Liver (tissue), 9 donors: Measurements from ENCODE around the gene ZDHHC8. TPM values are rescaled to one million over a fixed set of nuclear protein-coding genes. Genes with fewer than 3 reads are reported as not detected.

Source experiments
- DNase-seq: peaks from one replicate; pipeline ENCODE4 v3.0.0-alpha.2; 2017; ENCODE audit warnings: low spot score
- H3K27ac ChIP-seq, 2 donors: one replicate each; pipeline ENCODE4 v1.7.0; 2013; ENCODE audit warnings: inconsistent platforms in 2 of 2, low read length in 2 of 2, control low read depth in 1 of 2, low read depth in 1 of 2, mild to moderate bottlenecking in 1 of 2
- H3K27me3 ChIP-seq, 4 donors: one replicate each; pipeline versions ENCODE4 v1.6.1 to v1.7.0; 2013; ENCODE audit warnings: low read length in 3 of 4, inconsistent platforms in 1 of 4, mild to moderate bottlenecking in 1 of 4, moderate library complexity in 1 of 4; ENCODE audit not compliant: control insufficient read depth in 4 of 4, insufficient read depth in 4 of 4
- H3K36me3 ChIP-seq, 4 donors: one replicate each; pipeline versions ENCODE4 v1.6.1 to v1.7.0; 2013; ENCODE audit warnings: low read length in 3 of 4, mild to moderate bottlenecking in 3 of 4, low read depth in 1 of 4, moderate library complexity in 1 of 4; ENCODE audit not compliant: control insufficient read depth in 4 of 4, insufficient read depth in 3 of 4
- H3K4me1 ChIP-seq, 4 donors: one replicate each; pipeline versions ENCODE4 v1.6.1 to v1.7.0; 2013; ENCODE audit warnings: low read length in 3 of 4, mild to moderate bottlenecking in 3 of 4, moderate library complexity in 1 of 4; ENCODE audit not compliant: control insufficient read depth in 4 of 4, insufficient read depth in 4 of 4
- H3K4me3 ChIP-seq, 3 donors: one replicate each; pipeline versions ENCODE4 v1.6.1 to v1.7.0; 2013; ENCODE audit warnings: low read length in 3 of 3, control low read depth in 1 of 3, low read depth in 1 of 3, mild to moderate bottlenecking in 1 of 3
- H3K9ac ChIP-seq, 2 donors: one replicate each; pipeline ENCODE4 v1.7.0; 2013; ENCODE audit warnings: low read length in 2 of 2, mild to moderate bottlenecking in 2 of 2, moderate library complexity in 2 of 2, control low read depth in 1 of 2, low read depth in 1 of 2
- H3K9me3 ChIP-seq, 4 donors: one replicate each; pipeline versions ENCODE4 v1.6.1 to v1.7.0; 2013; ENCODE audit warnings: low read length in 3 of 4; ENCODE audit not compliant: control insufficient read depth in 4 of 4
- EGR1 ChIP-seq, 2 donors: IDR thresholded peaks; 2 replicates each; pipeline ENCODE4 v1.6.1; 2016 to 2018; ENCODE audit warnings: antibody characterized with exemption in 2 of 2, low read depth in 2 of 2
- FOXA1 ChIP-seq: IDR thresholded peaks from 2 replicates; pipeline ENCODE4 v1.6.1; 2016; ENCODE audit warnings: antibody characterized with exemption
- FOXA2 ChIP-seq: IDR thresholded peaks from 2 replicates; pipeline ENCODE4 v1.6.1; 2016; ENCODE audit warnings: antibody characterized with exemption
- GABPA ChIP-seq, 2 donors: IDR thresholded peaks in 1 of 2; conservative IDR thresholded peaks in 1 of 2; 2 replicates each; pipeline ENCODE4 v1.6.1; 2016; ENCODE audit warnings: antibody characterized with exemption in 2 of 2, mild to moderate bottlenecking in 1 of 2, moderate library complexity in 1 of 2
- HNF4A ChIP-seq, 2 donors: conservative IDR thresholded peaks; 2 replicates each; pipeline ENCODE4 v1.6.1; 2016; ENCODE audit warnings: antibody characterized with exemption in 2 of 2, mild to moderate bottlenecking in 2 of 2
- JUND ChIP-seq, 2 donors: IDR thresholded peaks; 2 replicates each; pipeline ENCODE4 v1.6.1; 2016; ENCODE audit warnings: antibody characterized with exemption in 2 of 2
- MAX ChIP-seq: IDR thresholded peaks from 2 replicates; pipeline ENCODE4 v1.6.1; 2016; ENCODE audit warnings: antibody characterized with exemption
- RAD21 ChIP-seq, 2 donors: IDR thresholded peaks; 2 replicates each; pipeline ENCODE4 v1.6.1; 2016; ENCODE audit warnings: antibody characterized with exemption in 2 of 2, mild to moderate bottlenecking in 2 of 2
- REST ChIP-seq: IDR thresholded peaks from 2 replicates; pipeline ENCODE4 v1.6.1; 2016; ENCODE audit warnings: antibody characterized with exemption, mild to moderate bottlenecking
- RXRA ChIP-seq, 2 donors: IDR thresholded peaks; 2 replicates each; pipeline ENCODE4 v1.6.1; 2017 to 2018; ENCODE audit warnings: antibody characterized with exemption in 2 of 2, mild to moderate bottlenecking in 1 of 2
- SP1 ChIP-seq: IDR thresholded peaks from 2 replicates; pipeline ENCODE4 v1.6.1; 2018; ENCODE audit warnings: antibody characterized with exemption, mild to moderate bottlenecking
- TAF1 ChIP-seq: conservative IDR thresholded peaks from 2 replicates; pipeline ENCODE4 v1.6.1; 2016; ENCODE audit warnings: antibody characterized with exemption, mild to moderate bottlenecking
- YY1 ChIP-seq: IDR thresholded peaks from 2 replicates; pipeline ENCODE4 v1.6.1; 2016; ENCODE audit warnings: antibody characterized with exemption, mild to moderate bottlenecking
- WGBS: extraction: QIAGEN DNeasy Blood & Tissue Kit; methylation state at CpG from one replicate; pipeline ENCODE4 v1.1.7; 2013; 5-methylcytosine and 5-hydroxymethylcytosine counted together
- polyA plus RNA-seq, 2 donors: library from polyadenylated mRNA; stranded (reverse) in 1 of 2; unstranded in 1 of 2; fragments of 200-250 nt in 1 of 2; fragments of >200 nt in 1 of 2; fragmentation: Nextera tagmentation in 1 of 2; extraction: Ambion mirVana in 1 of 2; gene quantifications; one replicate each; pipeline versions ENCODE4 v1.2.1 to v1.2.3, GENCODE V29; 2013 to 2015
- total RNA-seq, 2 donors: library from RNA; depleted of rRNA; stranded (reverse); fragments of >200 nt; gene quantifications; one replicate each; pipeline ENCODE4 v1.2.3, GENCODE V29; 2014
- TF ChIP-seq, protein P1 (sequence below): IDR thresholded peaks from 2 replicates; pipeline ENCODE4 v1.6.1; 2016; ENCODE audit warnings: antibody characterized with exemption
- TF ChIP-seq, protein P2 (sequence below): IDR thresholded peaks from 2 replicates; pipeline ENCODE4 v1.6.1; 2016; ENCODE audit warnings: antibody characterized with exemption
- donor health status: healthy.
- donor health status: healthy.
- donor health status: healthy.
- donor health status: healthy.
- donor health status: healthy.

Gene ZDHHC8
- total and polyA plus RNA-seq, 4 donors = 2.9 to 11.8 (median 6.8) TPM

GRCh38 chr22:20142711-20143621, 11.4 kb downstream of the ZDHHC8 start (continued):
- no peak for TF ChIP-seq REST
- TF ChIP-seq TAF1 = no peak

DNA sequence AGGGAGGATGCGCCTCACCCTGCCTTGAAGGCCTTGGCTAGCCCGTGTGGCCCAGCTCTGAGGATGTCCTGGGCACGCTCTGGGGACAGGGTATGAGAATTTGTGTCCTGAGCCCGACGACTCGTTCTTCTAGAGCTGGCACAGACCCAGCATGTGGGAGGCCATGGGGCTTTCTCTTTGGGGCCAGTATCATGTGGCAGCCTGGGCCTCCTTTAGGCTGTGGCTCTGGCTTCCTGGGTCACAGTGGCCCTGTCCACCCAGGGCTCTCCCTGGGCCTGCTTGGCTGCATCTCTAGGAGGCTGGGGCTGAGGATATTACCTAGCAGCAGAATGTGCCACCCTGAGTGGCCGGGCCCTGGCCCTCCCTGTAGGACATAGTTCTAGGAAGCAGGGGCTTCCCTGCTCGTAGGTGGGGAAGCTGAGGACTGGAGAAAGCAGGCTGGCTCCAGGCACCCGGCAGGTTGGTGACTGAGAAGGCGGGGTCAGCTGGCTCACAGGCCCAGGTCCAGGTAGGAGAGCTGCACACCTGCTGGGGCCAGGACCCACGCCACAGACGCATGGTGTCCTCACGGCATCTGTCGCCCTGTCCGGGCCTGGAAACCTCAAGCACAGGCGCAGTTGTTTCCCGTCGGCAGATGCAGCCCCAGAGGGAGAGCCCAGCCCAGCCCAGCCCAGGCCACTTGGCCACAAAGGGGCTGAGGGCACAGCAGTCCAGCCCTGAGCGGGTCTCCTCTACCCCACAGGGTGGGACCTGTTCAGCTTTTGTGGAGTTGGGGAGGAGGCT, 12.5 kb downstream of the ZDHHC8 start:
- no peaks in the 10 kb centered on the region for H3K27me3 ChIP-seq
- no peak overlapping the region for H3K4me3 ChIP-seq
- no peak for DNase-seq
- WGBS = 93% methylated on average over 19 of the region's 19 CpGs
- H3K27ac ChIP-seq = no peak overlapping the region
- H3K9ac ChIP-seq = no peak overlapping the region
- TF ChIP-seq RXRA (IDR thresholded peaks at IDR 0.05) = no peak
- no peak for TF ChIP-seq TAF1
- no peak for TF ChIP-seq YY1
- no peak for TF ChIP-seq JUND (IDR thresholded peaks at IDR 0.05)
- TF ChIP-seq, protein P1, sequence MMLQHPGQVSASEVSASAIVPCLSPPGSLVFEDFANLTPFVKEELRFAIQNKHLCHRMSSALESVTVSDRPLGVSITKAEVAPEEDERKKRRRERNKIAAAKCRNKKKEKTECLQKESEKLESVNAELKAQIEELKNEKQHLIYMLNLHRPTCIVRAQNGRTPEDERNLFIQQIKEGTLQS = no peak
- TF ChIP-seq, protein P2, sequence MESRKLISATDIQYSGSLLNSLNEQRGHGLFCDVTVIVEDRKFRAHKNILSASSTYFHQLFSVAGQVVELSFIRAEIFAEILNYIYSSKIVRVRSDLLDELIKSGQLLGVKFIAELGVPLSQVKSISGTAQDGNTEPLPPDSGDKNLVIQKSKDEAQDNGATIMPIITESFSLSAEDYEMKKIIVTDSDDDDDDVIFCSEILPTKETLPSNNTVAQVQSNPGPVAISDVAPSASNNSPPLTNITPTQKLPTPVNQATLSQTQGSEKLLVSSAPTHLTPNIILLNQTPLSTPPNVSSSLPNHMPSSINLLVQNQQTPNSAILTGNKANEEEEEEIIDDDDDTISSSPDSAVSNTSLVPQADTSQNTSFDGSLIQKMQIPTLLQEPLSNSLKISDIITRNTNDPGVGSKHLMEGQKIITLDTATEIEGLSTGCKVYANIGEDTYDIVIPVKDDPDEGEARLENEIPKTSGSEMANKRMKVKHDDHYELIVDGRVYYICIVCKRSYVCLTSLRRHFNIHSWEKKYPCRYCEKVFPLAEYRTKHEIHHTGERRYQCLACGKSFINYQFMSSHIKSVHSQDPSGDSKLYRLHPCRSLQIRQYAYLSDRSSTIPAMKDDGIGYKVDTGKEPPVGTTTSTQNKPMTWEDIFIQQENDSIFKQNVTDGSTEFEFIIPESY = no peak
- TF ChIP-seq SP1 = no peak
- TF ChIP-seq HNF4A (conservative IDR thresholded peaks at IDR 0.05) = no peak
- no peak for TF ChIP-seq FOXA2
- TF ChIP-seq MAX = no peak
- no peak for TF ChIP-seq RAD21 (IDR thresholded peaks at IDR 0.05)
- no peak for TF ChIP-seq FOXA1
- TF ChIP-seq GABPA (IDR thresholded peaks at IDR 0.05 in 1 of 2, conservative IDR thresholded peaks at IDR 0.05 in 1 of 2) = no peak
- TF ChIP-seq EGR1 (IDR thresholded peaks at IDR 0.05; ENCODE audit: low read depth in 2 of 2) = no peak
- H3K36me3 ChIP-seq = peaks cover 0 to 15% (median 0%) of the 10 kb centered on the region in 4 donors
- no peaks in the 10 kb centered on the region for H3K4me1 ChIP-seq
- no peaks in the 10 kb centered on the region for H3K9me3 ChIP-seq
